HG03342 (cell line): ENCODE measurements around the gene OPCML.

Experiments used
- ATAC-seq: cut with Tn5 transposase; IDR thresholded peaks from one replicate; pipeline ENCODE4 v1.9.1; 2021; ENCODE audit warnings: mild to moderate bottlenecking, moderate library complexity; ENCODE audit not compliant: unreplicated experiment

OPCML gene

DNA sequence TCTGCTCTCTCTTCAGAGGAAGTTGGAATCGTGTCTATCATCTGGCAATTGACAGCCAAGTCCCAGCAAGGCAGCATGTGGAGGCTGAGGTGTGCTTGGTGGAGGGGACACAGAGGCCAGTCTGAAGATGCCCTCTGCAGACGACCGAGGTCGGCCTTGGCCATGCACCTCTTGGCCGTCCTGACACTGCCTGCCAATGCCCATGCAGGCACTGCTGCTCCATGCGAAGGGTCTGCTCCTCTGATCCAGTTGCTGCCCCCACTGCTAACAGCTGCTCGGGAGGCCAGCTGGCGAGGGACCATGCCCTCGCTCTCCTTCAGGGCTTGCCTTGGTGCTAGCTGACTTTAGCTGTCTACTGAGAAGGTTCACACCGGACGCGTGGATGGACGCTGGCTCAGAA lies 527.9 kb downstream of the OPCML start:
- no peak for ATAC-seq

DNA sequence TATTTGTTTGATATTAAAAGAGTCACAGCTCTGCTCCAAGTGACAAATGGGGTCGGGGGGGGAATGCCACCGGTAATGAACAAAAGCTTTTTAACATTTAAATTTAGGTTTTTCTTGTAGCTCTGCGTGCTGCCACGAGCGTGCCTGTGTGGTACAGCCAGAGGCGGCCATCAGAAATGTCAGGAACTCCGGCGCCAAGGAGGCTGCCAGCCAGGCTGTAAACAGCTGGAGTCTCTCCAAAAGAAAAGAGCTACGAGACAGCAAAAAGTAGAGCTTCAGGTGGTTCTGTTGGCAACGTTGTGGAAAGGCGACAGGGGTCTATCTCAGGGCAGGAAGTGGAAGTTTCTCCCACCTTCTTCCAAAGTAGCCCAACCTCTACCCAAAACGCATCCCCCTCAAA lies 532.8 kb downstream of the OPCML start:
- no peak for ATAC-seq

DNA sequence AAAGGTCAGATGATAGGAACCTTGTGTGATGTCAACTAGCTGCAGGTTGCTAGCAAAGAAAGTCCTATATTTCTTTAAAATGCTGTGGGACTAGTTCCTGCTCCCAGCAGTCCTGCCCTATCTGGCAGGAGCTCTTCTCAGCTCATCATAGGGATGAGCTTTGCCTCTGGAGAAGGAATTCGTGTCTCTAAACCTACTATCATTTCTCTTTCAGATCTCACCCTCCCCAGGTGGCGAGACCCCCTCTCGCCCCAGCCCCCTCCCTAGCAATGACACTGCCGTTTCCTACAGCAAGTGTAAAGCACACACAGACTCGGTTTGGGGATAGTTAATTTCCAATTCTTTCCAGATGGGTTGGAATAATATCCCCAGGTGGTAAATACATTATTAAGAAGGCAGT lies 533.3 kb downstream of the OPCML start:
- no peak for ATAC-seq

DNA sequence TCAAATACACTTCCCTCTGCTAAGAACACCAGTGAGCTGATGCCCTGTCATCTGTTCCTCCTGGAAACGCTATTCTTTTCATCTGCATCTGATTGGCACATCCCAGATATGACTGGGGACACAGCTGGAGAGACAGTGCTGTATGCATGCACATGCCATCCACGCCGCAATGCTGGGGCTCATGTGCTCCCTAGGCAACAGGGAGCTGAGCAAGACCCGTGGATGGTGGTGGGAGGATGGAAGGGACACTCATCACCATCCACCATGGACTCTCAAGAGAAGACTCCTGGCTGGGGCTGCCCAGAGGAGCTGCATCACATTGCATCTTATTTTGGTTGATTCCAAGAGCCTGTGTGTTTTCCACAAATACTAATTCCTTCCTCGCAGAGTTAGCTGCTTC lies 534.9 kb downstream of the OPCML start:
- ATAC-seq = no peak

DNA sequence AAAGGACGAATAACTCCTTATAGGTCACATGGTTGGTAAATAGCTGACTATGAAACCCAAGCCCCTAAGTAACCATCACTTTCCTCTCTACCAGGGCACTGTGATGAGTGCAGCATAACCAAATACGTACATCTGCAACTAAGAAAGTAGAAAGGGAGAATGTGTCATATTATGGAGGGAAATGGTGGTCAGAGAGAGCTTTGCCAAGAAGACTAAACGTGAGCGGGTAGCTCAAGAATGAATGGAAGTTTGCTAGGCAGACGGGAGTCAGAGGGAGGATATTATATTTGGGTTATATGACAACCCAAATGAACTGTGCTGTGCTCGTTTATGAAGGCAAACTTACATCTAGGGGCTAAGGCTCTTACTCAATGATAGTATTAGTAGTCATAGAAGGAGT lies 537.3 kb downstream of the OPCML start:
- no peak for ATAC-seq

DNA sequence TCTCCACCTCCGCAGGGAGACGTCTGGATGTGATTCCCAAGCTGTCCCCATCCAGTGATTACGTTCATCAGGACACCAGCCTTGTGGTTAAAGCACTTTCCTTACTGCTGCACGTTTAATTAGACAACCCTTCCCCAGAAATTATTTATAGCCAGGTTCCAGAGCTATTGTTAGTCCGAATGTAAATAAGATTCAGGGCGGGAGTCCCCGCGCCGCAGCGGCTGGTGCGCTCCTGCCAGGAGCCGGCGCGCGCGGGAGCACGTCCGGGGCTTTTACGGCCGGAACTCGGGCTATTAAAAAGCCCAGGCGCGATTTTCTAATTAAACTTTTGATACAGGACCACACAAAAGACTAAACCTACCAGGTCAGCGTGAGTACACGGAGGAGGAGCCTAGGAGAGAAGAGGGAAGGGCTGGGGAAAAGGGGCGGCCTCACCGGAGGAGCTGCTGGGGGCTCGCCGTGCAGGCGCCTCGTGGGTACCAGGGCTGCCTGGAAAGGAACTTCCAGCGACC lies 538.3 kb downstream of the OPCML start:
- no peak for ATAC-seq

DNA sequence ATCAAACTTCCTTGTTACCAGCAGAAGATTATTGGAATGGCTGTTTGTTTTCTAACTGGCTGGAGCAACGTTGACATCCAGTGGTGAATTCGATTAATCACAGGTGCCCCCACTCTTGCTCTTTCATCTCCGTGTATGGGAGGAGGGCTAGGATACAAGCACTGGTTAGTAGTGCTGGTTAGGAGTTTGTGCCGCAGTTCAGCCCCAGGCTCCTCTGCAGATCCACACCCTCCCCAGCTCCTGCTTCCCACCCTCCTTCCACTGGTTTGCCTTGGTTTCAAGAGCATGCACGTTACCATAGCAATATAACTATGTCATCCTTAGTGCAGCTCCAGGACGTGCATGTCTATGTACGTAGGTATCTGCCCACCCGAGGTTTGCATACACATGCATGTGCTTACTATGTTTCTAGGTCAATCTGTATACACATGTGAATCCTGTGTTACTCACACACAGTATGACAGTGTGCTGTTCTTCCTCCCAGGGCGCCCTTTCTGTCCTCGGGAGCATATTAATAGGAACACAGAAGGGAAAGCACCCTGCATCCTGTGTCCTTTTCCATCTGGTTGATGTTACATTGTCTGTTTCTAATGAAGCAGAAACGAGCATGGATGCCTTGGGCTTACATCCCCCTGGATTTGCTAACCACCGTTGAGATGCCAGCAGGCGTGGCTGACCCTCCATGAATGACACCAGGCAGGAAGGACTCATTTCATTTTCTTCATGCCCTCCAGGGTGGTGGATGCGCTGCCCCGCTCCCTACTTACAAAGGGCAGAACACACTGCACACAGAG lies 539.3 kb downstream of the OPCML start:
- ATAC-seq = no peak

DNA sequence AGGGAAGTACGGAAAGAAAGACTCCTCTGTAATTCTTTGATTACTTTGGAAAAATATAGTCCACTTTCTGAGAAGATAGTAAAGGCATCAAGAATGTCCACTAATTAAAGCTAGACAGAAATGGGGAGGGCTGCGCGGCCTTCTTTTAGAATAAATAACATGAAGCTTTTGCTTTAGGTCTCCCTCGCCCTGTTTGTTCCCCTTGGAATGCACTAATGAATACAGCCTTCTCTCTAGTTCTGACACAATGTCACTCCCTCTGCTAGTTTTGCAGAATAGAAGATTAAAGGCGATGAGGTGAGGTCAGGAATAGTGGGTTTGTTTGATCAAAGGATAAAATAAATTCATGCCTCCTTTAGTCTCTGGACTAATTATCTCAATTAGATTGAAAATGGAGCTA lies 543.9 kb downstream of the OPCML start:
- no peak for ATAC-seq

DNA sequence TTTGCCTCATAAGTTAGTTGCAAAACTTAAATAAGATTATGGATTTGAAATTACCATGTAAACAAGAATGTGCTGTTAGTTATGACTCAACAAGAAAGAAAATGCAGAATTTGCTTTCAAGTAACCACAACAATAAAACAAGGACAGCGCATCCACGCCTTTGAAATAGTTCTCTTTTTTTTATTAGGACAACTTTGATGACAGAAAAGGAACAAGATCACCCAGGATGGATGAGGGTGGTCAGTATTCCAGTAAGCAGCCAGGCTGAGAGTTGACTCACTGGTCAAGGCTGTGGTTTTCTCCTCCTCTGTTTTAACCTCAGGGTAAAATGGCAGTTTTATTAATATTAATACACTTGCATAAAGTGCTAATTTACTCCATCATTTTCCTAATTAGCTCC lies 544.4 kb downstream of the OPCML start:
- no peak for ATAC-seq

DNA sequence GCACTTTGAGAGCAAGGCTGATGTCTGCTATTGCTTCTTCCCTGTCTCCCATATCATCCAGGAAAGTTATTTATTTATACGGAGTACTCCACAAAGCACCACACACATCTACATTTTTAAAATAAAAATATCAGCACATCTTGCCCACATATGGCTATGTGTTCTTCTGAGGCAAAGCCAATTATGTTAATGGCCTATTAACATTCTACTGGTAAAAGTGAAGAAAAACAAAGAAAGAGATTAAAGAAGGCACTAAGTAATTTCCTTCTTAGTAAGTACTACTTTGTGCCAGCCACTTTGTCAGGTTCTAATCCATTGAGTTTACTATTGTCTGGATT lies 548.7 kb downstream of the OPCML start:
- no peak for ATAC-seq

DNA sequence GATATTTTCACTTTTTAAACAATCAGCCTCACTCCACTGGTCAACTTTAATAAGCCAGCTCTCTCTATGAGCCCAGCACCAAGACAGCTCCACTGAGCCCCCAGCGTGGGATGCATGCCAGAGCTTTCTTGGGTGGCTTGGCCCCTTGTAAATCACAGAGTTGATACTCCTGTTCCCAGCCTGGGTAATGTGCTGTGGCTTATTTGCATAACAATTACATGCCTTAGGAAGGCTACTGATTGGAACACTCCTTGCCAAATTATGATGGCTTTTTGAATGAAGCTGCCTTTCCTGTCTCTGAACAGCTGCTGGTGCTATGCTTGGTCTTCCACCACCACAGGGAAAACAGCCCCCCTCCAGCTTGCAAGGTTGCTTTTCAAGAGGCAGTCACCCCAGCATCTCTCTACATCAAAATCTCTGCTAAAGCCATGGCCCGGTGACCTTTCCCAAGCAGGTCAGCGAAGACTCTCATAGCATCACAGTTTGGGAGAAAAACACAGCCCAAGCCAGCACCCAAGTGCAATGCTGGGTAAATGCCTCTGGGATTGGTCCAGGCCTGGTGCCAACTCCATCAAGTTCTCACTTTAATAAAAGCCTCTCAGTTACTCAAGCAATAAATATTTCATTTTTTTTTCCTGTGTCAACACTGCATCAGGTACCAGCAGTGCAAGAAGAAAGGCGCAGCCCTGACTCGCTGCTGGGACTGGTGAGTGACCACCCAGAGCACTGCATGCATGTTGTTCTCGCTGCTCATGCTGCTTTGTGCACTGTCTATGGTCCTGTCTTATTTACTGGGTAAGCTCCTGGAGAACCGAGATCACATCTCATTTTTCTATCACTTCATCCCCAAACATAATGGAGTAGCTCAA lies 549.3 kb downstream of the OPCML start:
- ATAC-seq = no peak

DNA sequence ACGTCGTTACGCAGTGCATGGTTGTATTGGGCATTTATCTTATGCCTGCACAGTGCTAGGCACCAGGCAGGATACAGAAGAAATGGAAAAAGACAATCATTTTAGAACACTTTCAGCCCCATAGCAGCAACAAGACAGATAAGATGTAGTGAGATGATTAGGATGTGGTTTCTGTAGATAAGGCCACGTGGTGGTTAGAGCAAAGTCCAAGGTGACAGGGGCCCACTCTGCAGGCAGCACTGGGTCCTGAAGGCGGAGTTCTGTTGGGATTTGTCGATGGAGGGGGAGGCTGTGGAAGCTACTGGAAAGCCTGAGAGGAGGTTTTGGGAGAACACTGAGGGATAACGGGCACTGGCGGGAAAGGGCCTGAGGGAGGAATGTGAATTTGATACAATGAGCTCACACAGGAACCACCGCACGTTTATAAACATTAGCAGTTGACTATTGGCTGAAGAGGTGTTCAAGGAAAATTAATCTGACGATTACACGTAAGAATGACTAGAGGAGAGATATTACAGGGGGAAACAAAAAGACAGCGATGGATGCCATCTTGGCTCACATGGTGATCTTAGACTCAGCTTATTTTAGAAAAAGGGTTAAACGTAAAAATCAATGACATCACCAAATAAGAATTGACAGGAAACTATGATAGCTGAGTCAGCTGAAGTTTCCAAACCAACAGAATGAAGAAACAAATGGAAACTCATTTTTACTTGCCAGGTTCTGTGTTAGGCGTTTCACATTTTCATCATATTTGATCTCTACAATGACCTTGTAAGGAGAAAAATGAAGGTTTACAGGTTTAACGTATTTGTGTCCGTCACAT lies 551.0 kb downstream of the OPCML start:
- ATAC-seq = no peak

DNA sequence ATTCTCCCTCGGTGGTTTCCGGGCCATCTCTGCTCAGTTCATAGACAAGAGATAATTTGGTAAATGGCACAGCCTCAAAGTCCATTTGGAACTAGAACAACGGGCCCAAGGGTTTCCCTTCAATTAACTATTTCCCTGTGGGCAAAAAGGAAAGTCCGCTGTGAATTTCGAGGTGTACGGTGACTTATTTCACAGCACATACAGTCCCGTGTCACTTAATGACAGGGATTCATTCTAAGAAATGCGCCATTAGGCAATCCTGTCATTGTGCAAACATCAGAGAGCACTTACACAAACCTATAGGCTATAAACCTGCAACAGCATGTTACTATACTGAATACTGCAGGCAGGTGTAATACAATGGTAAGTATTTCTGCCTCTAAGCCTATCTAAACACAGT lies 551.6 kb downstream of the OPCML start:
- no peak for ATAC-seq

DNA sequence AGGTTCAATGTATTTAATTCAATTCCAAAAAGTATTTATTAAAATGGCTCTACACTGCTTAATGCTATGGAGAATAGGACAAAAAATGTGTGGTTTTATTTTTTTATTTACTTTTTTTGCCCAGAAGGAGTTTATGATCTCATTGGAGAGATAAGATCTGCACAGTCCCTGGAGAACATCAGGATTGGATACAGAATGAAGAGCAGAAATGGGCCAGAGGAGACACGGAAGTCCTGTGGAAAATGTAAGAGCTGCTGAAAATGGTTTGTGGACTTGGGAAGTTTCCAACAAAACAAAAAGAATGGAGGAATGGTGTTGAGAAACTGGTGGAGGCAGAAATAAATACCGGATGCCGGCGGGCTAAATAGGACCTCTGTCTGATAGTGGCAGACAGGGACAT lies 554.6 kb downstream of the OPCML start:
- no peak for ATAC-seq

DNA sequence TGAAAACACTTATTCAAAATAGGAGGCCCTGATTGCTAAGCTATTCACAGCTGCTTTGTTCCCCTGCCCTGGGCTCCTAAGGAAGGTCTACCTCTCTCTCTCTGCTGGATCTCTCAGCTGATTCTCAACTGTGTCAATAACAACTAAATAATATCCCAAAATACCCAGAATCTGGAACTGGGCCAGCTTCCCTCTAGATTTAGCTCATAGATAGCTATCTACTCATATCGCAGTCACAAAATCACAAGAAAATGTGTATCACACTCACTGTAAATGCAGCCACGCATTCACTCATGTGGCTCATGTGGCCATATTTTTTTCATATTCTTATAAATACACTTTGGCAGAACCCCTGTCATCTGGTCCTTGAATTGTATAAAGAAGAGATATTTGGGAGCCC lies 555.1 kb downstream of the OPCML start:
- no peak for ATAC-seq

DNA sequence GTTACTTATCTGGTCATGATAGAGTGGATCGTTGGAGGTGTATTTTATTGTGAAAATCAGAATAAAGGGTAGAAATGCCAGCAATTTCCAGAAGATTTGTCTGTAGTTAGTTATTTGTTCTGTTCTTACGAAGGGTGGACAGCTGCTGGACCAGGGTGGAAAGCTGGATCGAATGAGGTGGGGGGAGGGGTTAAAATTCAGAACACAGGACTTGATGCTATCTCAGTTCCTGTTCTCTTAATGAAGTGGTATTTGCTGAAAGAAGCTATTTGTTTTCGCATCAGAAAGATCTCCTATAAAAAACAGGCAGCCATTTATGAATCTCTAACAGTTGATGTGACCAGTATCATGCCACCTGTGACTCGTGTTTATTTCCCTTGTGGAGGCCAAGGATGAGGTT lies 556.2 kb downstream of the OPCML start:
- no peak for ATAC-seq

DNA sequence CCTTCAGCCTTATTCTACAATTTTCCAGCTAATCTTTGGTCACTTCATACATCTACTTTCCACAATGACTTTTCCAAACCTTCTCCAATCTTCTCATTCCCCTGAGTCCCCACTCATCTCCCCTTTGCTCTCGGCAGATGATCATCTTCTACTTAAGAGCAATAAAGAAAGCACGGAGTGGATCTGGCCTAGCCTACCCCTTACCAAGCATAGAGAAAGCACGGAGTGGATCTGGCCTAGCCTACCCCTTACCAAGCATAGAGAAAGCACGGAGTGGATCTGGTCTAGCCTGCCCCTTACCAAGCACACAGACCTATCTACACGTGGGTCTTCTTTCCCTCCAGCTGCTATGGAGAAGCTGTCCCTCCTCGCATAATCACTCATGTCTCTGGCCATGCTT lies 558.6 kb downstream of the OPCML start:
- ATAC-seq = no peak

DNA sequence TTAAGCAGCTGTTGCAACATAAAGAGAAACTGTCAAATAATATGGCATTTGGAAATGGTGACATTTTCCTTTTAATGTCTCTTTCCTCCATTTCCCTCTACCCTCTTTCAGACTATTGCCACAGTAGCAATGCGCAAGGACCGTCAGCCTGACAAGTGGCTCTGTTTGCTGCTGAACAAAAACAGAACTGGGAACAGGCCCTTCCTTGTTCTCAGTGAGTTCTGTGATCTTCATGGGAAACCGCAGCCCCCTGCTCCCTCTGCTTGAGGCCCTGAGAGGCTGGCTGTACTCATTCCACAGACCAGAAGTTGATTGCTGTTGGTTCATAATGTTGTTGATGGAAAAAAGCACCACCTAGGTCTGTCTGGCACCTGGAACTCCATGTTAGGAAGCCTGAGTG lies 559.7 kb downstream of the OPCML start:
- no peak for ATAC-seq

DNA sequence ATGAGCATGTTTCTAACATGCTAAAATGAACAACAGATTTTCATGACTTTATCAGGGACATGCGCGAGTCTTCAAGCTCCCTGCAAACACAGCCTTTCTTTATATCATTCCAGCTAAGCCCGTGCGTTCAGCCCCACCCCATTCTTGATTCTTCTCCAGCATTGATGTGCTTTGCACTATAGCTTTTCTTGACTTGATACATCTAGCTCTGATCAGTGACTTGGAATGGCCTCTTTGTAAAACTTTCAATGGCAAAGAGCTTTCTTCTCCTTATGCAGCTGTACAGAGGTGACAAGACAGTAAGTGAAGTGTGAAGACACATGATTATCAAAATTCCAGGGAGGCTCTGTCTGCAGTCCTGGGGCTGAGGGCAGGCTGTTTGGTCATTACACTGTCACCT lies 561.0 kb downstream of the OPCML start:
- ATAC-seq = no peak

DNA sequence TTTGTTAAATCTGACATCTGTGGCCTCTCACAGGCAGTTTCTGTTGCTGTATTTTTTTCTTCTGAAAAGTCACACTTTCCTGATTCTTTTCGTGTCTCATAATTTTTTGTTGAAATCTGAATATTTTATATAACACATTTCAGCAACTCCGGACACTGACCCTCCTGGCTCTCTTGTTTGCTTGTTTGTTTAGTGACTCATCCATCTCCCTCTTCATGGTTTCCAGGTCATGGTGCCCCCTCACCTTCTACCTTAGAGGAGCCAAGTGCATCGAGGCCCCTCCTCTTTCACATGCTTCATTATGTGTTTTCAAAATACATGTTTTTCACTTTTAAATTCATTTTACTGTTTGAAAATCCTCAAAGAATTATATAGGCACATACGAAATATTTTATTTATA lies 562.4 kb downstream of the OPCML start:
- no peak for ATAC-seq

DNA sequence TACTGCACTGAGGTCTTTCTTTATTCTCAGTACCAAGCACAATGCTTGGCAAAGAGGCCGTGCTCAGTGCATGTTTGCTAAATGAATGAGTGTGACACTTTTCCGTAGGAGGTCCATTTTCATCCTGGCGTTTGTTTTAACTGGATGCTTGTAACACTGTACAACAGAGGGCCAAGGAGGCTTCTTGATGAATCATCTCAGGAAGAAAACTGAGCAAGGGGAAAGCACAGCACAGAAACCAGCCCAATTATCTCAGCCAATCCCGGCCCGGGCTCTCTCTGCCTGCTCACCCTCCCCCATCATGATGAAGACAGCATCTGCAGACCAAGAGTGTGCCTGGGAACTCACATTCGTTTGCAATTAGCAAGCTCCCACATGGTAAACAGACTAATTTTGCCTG lies 570.3 kb downstream of the OPCML start:
- no peak for ATAC-seq
